ENCODE results near the gene COX4I1. TPM values are rescaled to one million over a fixed set of nuclear protein-coding genes. Genes with fewer than 3 reads are reported as not detected.

Gene COX4I1
- total and polyA plus RNA-seq, 10 of the 15 experiments (the other 5 are each of a cell fraction or from before 2014, with no cell fraction given), result 480 to 1,889 (median 872) TPM

- TF ChIP-seq NR2C1 (IDR thresholded peaks at IDR 0.05) (no peak), POU2F2 (IDR thresholded peaks at IDR 0.05; ENCODE audit: borderline replicate concordance, low read depth, low read length) (no peak), SREBF2 (IDR thresholded peaks at IDR 0.05; ENCODE audit: low read length) (no peak)
Observed at GRCh38 chr16:85782451-85782850, 17.0 kb upstream of the COX4I1 start (continued).

- FAIRE-seq (no peak), DNase-seq (ENCODE audit: low read depth, low spot score) (no peak), ATAC-seq (no peak)
- intact Hi-C loops (cut with micrococcal nuclease; ENCODE audit: unreplicated experiment) (no loop called here), in situ Hi-C loops (cut with MboI) (no loop called here)
- Histone ChIP-seq H3K9ac (ENCODE audit: control insufficient read depth, insufficient read depth, low read length) (no peak overlapping the region), H3K36me3 (ENCODE audit: control insufficient read depth in 2 of 2, insufficient read depth in 2 of 2, low read length in 1 of 2) (peaks cover 19 to 40% of the 10 kb centered on the region in 2 experiments), H3K4me3 (no peak overlapping the region), H2AFZ (ENCODE audit: control insufficient read depth, low read depth, low read length) (no peak overlapping the region), H3K4me2 (ENCODE audit: control insufficient read depth, insufficient read depth) (no peak overlapping the region), H4K20me1 (ENCODE audit: control insufficient read depth, insufficient read depth) (no peaks in the 10 kb centered on the region), H3K27ac (ENCODE audit: control insufficient read depth, insufficient read depth) (no peak overlapping the region), H3K4me1 (ENCODE audit: control insufficient read depth, insufficient read depth, low read length) (no peaks in the 10 kb centered on the region), H3K9me3 (replicated peaks; ENCODE audit: control insufficient read depth, insufficient read depth, low read length) (no peaks in the 10 kb centered on the region), H3K27me3 (replicated peaks in 1 of 2; ENCODE audit: control insufficient read depth in 2 of 2, insufficient read depth in 2 of 2, low read length in 1 of 2) (no peaks in the 10 kb centered on the region), H3K79me2 (ENCODE audit: control insufficient read depth, insufficient read depth, low read length) (no peaks in the 10 kb centered on the region)
- ChIA-PET RAD21 (ENCODE audit: unreplicated experiment) (no interaction called here), POLR2A (no interaction called here), CTCF (no interaction called here), SMC1A (ENCODE audit: uncharacterized antibody, unreplicated experiment) (no interaction called here)
- WGBS (ENCODE audit: insufficient coverage, insufficient replicate concordance, low lambda C conversion rate, missing lambda C conversion rate), result 71% methylated on average over 8 of the region's 8 CpGs
- no TSS peak for BruUV-seq (replicated peaks)
- TF ChIP-seq ZNF687 (IDR thresholded peaks at IDR 0.05) (no peak), ZNF274 (IDR thresholded peaks at IDR 0.05; ENCODE audit: insufficient read depth, insufficient read length) (no peak), ZBTB11 (CRISPR knock-in tag; IDR thresholded peaks at IDR 0.05) (no peak), E2F8 (IDR thresholded peaks at IDR 0.05; ENCODE audit: low read depth, partially characterized antibody) (no peak), IKZF1 (conservative IDR thresholded peaks at IDR 0.05) (no peak), TBL1XR1 (IDR thresholded peaks at IDR 0.05; ENCODE audit: low read depth, low read length) (no peak), NFIC (IDR thresholded peaks at IDR 0.05; ENCODE audit: low read depth, low read length) (no peak), BRCA1 (IDR thresholded peaks at IDR 0.05; ENCODE audit: low read depth, low read length) (no peak), MEF2B (IDR thresholded peaks at IDR 0.05; ENCODE audit: partially characterized antibody, poor library complexity, severe bottlenecking) (no peak)
Observed at GRCh38 chr16:85783441-85783840, 16.1 kb upstream of the COX4I1 start.

All from GM12878 (cell line).